Astrocyte (in vitro differentiated cells and primary cell): ENCODE results near the gene OR5A2. TPM values are rescaled to one million over a fixed set of nuclear protein-coding genes. Genes with fewer than 3 reads are reported as not detected.

ENCODE experiments used
- DNase-seq: peaks from one replicate; pipeline ENCODE4 v3.0.0-alpha.2; 2010; ENCODE audit warnings: low read depth
- FAIRE-seq: peaks from 2 replicates; lab custom pipeline; 2011; peaks lifted over from hg19 to GRCh38; lab: Jason Lieb, UNC
- H2AFZ ChIP-seq: 2 replicates; pipeline ENCODE4 v1.6.0; 2012; ENCODE audit warnings: low read depth, low read length, inconsistent platforms
- H3K27ac ChIP-seq: 2 replicates; pipeline ENCODE4 v1.5.1; 2011; ENCODE audit warnings: low read depth, low read length, inconsistent platforms
- H3K27me3 ChIP-seq: 2 replicates; pipeline ENCODE4 v1.6.0; 2011; ENCODE audit warnings: low read length, inconsistent platforms; ENCODE audit not compliant: insufficient read depth
- H3K36me3 ChIP-seq: 2 replicates; pipeline ENCODE4 v1.5.1; 2011; ENCODE audit warnings: low read length, inconsistent platforms; ENCODE audit not compliant: insufficient read depth
- H3K4me1 ChIP-seq: 2 replicates; pipeline ENCODE4 v1.5.1; 2011; ENCODE audit warnings: low read length, inconsistent platforms; ENCODE audit not compliant: insufficient read depth
- H3K4me2 ChIP-seq: 2 replicates; pipeline ENCODE4 v1.6.0; 2012; ENCODE audit warnings: low read length, inconsistent platforms
- H3K4me3 ChIP-seq: 2 replicates; pipeline ENCODE4 v1.5.1; 2011; ENCODE audit warnings: low read depth, mild to moderate bottlenecking, low read length, inconsistent platforms; ENCODE audit not compliant: insufficient read depth
- H3K79me2 ChIP-seq: 2 replicates; pipeline ENCODE4 v1.6.0; 2012; ENCODE audit warnings: mild to moderate bottlenecking, low read length, inconsistent platforms; ENCODE audit not compliant: insufficient read depth
- H3K9ac ChIP-seq: 2 replicates; pipeline ENCODE4 v1.6.0; 2012; ENCODE audit warnings: mild to moderate bottlenecking, low read length, inconsistent platforms
- H3K9me3 ChIP-seq: 2 replicates; pipeline ENCODE4 v1.5.1; 2012; ENCODE audit warnings: low read depth, mild to moderate bottlenecking, low read length, inconsistent platforms; ENCODE audit not compliant: insufficient read depth
- H4K20me1 ChIP-seq: 2 replicates; pipeline ENCODE4 v1.6.0; 2012; ENCODE audit warnings: low read length, inconsistent platforms; ENCODE audit not compliant: insufficient read depth
- H3K27ac Mint-ChIP-seq: one replicate; pipeline ENCODE4 v1.8.0; 2021; ENCODE audit warnings: mild to moderate bottlenecking, mixed read lengths; ENCODE audit not compliant: unreplicated experiment
- H3K27me3 Mint-ChIP-seq: one replicate; pipeline ENCODE4 v1.8.0; 2021; ENCODE audit warnings: low read depth, mixed read lengths; ENCODE audit not compliant: unreplicated experiment
- H3K36me3 Mint-ChIP-seq: one replicate; pipeline ENCODE4 v1.8.0; 2021; ENCODE audit warnings: low read depth, mixed read lengths; ENCODE audit not compliant: unreplicated experiment
- H3K4me1 Mint-ChIP-seq: one replicate; pipeline ENCODE4 v1.8.0; 2021; ENCODE audit warnings: low read depth, mixed read lengths; ENCODE audit not compliant: unreplicated experiment
- H3K4me3 Mint-ChIP-seq: one replicate; pipeline ENCODE4 v1.8.0; 2021; ENCODE audit warnings: mild to moderate bottlenecking, moderate library complexity, mixed read lengths; ENCODE audit not compliant: unreplicated experiment
- H3K9me3 Mint-ChIP-seq: one replicate; pipeline ENCODE4 v1.8.0; 2021; ENCODE audit warnings: mild to moderate bottlenecking, mixed read lengths; ENCODE audit not compliant: unreplicated experiment
- EZH2 ChIP-seq: IDR thresholded peaks from 2 replicates; pipeline ENCODE4 v1.6.1; 2012; ENCODE audit warnings: mild to moderate bottlenecking, low read length, inconsistent platforms; ENCODE audit not compliant: insufficient read depth
- total RNA-seq: library from RNA; stranded (reverse); gene quantifications from 2 replicates; pipeline ENCODE4 v1.2.1, GENCODE V29; 2021
- TF ChIP-seq, protein P1 (sequence below): IDR thresholded peaks from 2 replicates; pipeline ENCODE4 v1.5.1; 2011; ENCODE audit warnings: low read depth, mild to moderate bottlenecking, inconsistent platforms, low read length, moderate library complexity; ENCODE audit not compliant: insufficient read depth

Gene OR5A2
- total RNA-seq, 1 donor from 2014 or later: not detected

DNA sequence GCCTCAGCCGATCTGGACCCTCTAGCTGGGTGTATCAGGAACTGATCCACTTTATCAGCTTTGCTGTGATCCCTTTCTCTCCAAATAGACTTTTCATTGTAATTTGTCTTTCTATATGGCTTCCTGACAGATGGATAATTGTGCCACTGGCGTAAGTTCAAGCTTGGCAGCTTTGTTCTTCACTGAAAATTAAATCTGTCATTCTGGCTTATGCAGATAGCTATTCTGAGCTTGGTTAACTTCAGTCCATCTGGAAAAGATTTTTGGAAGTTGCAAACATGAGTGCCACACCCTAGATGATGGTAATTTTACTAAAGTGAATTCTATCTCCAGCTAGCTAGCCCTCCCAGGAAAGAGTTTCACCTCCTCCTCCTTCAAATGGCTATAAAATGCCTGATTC, 8.1 kb downstream of the OR5A2 start:
- H3K9ac ChIP-seq: no peak overlapping the region
- H3K4me2 ChIP-seq: no peak overlapping the region
- no peaks in the 10 kb centered on the region for H4K20me1 ChIP-seq
- no peaks in the 10 kb centered on the region for H3K27me3 Mint-ChIP-seq
- H3K4me1 Mint-ChIP-seq: no peaks in the 10 kb centered on the region
- H3K79me2 ChIP-seq: no peaks in the 10 kb centered on the region
- H3K4me3 ChIP-seq: no peak overlapping the region
- H3K27ac ChIP-seq: no peak overlapping the region
- no peaks in the 10 kb centered on the region for H3K36me3 Mint-ChIP-seq
- H2AFZ ChIP-seq: no peak overlapping the region
- no peaks in the 10 kb centered on the region for H3K9me3 ChIP-seq
- no peaks in the 10 kb centered on the region for H3K36me3 ChIP-seq
- H3K9me3 Mint-ChIP-seq: no peaks in the 10 kb centered on the region
- H3K27ac Mint-ChIP-seq: no peak overlapping the region
- DNase-seq (no peak), FAIRE-seq (no peak)
- H3K4me3 Mint-ChIP-seq: no peak overlapping the region
- no peaks in the 10 kb centered on the region for H3K27me3 ChIP-seq
- TF ChIP-seq, protein P1, sequence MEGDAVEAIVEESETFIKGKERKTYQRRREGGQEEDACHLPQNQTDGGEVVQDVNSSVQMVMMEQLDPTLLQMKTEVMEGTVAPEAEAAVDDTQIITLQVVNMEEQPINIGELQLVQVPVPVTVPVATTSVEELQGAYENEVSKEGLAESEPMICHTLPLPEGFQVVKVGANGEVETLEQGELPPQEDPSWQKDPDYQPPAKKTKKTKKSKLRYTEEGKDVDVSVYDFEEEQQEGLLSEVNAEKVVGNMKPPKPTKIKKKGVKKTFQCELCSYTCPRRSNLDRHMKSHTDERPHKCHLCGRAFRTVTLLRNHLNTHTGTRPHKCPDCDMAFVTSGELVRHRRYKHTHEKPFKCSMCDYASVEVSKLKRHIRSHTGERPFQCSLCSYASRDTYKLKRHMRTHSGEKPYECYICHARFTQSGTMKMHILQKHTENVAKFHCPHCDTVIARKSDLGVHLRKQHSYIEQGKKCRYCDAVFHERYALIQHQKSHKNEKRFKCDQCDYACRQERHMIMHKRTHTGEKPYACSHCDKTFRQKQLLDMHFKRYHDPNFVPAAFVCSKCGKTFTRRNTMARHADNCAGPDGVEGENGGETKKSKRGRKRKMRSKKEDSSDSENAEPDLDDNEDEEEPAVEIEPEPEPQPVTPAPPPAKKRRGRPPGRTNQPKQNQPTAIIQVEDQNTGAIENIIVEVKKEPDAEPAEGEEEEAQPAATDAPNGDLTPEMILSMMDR: no peak
- TF ChIP-seq EZH2: no peak
- no peaks in the 10 kb centered on the region for H3K4me1 ChIP-seq

DNA sequence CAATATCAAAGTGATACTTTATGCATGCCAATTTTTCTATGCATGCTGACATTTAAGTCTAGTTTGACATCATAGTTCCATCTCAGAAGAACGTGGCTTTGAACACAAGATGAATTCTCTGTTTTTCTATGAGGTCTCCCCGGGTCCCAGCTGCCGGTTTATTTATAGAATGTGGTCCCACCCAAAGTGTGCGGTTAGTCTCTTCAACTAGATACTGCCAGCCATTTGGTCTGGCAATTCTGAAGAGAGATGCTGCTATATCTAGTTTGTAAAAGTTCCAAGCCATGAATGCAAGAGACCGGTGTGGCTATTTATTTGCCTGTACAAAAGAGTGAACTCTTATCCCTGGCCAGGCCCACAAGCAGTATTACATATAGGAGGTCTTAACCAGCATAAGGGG, 9.2 kb downstream of the OR5A2 start:
- Histone ChIP-seq H3K9ac (no peak overlapping the region), H3K27ac (no peak overlapping the region), H3K9me3 (no peaks in the 10 kb centered on the region), H3K4me1 (no peaks in the 10 kb centered on the region), H3K79me2 (no peaks in the 10 kb centered on the region), H2AFZ (no peak overlapping the region), H3K4me2 (no peak overlapping the region), H3K4me3 (no peak overlapping the region), H4K20me1 (no peaks in the 10 kb centered on the region), H3K27me3 (no peaks in the 10 kb centered on the region), H3K36me3 (no peaks in the 10 kb centered on the region)
- H3K4me1 Mint-ChIP-seq: no peaks in the 10 kb centered on the region
- DNase-seq (no peak), FAIRE-seq (no peak)
- no peaks in the 10 kb centered on the region for H3K27me3 Mint-ChIP-seq
- no peak overlapping the region for H3K27ac Mint-ChIP-seq
- no peaks in the 10 kb centered on the region for H3K9me3 Mint-ChIP-seq
- no peak overlapping the region for H3K4me3 Mint-ChIP-seq
- H3K36me3 Mint-ChIP-seq: no peaks in the 10 kb centered on the region
- TF ChIP-seq, protein P1: no peak
- TF ChIP-seq EZH2: no peak

DNA sequence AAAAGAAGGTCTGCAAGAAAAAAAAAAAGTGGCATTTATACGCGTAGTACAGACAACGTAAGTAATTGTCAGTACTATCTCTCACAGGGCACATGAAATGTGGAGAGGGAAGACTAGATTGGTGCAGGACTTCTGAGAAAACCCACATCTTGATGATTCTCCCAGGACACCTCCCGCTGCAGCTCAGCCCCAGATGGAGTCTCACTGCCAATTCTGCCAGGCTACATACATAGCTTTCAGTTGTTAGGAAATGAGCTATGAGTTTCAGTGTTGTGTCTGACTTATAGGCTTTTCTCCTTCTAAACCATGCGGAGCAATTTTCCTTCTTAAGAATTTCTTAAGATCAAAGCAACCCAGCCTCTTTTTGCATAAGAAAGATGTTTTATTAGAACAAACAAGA, 9.6 kb downstream of the OR5A2 start:
- Mint-ChIP-seq H3K9me3 (no peaks in the 10 kb centered on the region), H3K4me3 (no peak overlapping the region), H3K27me3 (no peaks in the 10 kb centered on the region), H3K27ac (no peak overlapping the region), H3K36me3 (no peaks in the 10 kb centered on the region), H3K4me1 (no peaks in the 10 kb centered on the region)
- DNase-seq (no peak), FAIRE-seq (no peak)
- H3K27me3 ChIP-seq: no peaks in the 10 kb centered on the region
- H3K9ac ChIP-seq: no peak overlapping the region
- H3K79me2 ChIP-seq: no peaks in the 10 kb centered on the region
- no peaks in the 10 kb centered on the region for H3K9me3 ChIP-seq
- H3K4me2 ChIP-seq: no peak overlapping the region
- no peak overlapping the region for H2AFZ ChIP-seq
- no peaks in the 10 kb centered on the region for H3K4me1 ChIP-seq
- H3K4me3 ChIP-seq: no peak overlapping the region
- H4K20me1 ChIP-seq: no peaks in the 10 kb centered on the region
- TF ChIP-seq EZH2: no peak
- TF ChIP-seq, protein P1: no peak
- no peak overlapping the region for H3K27ac ChIP-seq
- H3K36me3 ChIP-seq: no peaks in the 10 kb centered on the region
